Measurements from ENCODE around the gene RAP1GDS1. TPM values are rescaled to one million over a fixed set of nuclear protein-coding genes. Genes with fewer than 3 reads are reported as not detected.

Gene RAP1GDS1
- total and polyA plus RNA-seq, 2 of the 13 experiments (the other 11 are each of a cell fraction or from before 2014, with no cell fraction given) = 19.3 to 42.5 TPM

DNA sequence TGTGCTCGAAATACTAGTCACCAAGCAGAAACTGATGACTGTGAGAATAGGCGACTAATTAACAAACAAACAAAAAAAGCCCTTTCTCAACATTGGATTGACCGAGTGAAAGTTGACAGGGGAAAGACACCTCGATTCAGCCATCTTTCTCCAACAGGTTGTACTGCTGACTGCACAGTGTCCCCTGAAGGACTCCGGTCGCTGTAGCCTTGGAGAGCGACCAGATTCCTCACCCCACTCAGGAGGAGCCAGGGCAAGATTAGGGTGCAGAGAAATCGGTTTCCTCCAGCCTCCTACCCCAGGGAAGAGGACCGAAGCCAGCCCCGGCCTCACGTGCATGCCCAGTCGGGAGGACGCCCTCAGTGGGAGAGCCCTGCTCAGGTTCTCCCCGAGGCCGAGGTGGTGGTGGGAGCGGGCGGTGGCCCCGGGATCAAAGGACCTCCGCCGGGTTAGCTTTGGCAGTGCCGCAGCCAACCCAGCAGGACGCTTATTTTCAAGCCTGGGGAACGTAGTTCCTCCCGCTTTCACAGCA is 1.1 kb upstream of the RAP1GDS1 start (continued):
- TF ChIP-seq ZNF142 (CRISPR knock-in tag; IDR thresholded peaks at IDR 0.05) (no peak), BCLAF1 (IDR thresholded peaks at IDR 0.05) (no peak), RCOR2 (CRISPR knock-in tag; IDR thresholded peaks at IDR 0.05) (no peak), ZNF589 (CRISPR knock-in tag; conservative IDR thresholded peaks at IDR 0.05) (no peak), ZBTB21 (CRISPR knock-in tag; IDR thresholded peaks at IDR 0.05) (no peak), RNF2 (conservative IDR thresholded peaks at IDR 0.05; ENCODE audit: low read depth) (no peak), TEAD3 (CRISPR knock-in tag; optimal IDR thresholded peaks at IDR 0.05; ENCODE audit: borderline replicate concordance) (no peak), ZNF350 (CRISPR knock-in tag; IDR thresholded peaks at IDR 0.05; ENCODE audit: borderline replicate concordance, low read depth) (no peak), ZSCAN30 (CRISPR knock-in tag; IDR thresholded peaks at IDR 0.05) (peak; percentile 55; the same call in 1 of the 2 replicates), ZKSCAN8 (CRISPR knock-in tag; IDR thresholded peaks at IDR 0.05; ENCODE audit: borderline replicate concordance) (no peak), ZBED4 (CRISPR knock-in tag; IDR thresholded peaks at IDR 0.05; ENCODE audit: borderline replicate concordance) (no peak), PLSCR1 (CRISPR knock-in tag; IDR thresholded peaks at IDR 0.05; ENCODE audit: borderline replicate concordance) (no peak), HCFC1 (IDR thresholded peaks at IDR 0.05; ENCODE audit: low read depth, low read length) (no peak), ZNF451 (CRISPR knock-in tag; IDR thresholded peaks at IDR 0.05) (no peak)

Measured in HepG2 (cell line).